ENCODE results near the gene IL17RE. TPM values are rescaled to one million over a fixed set of nuclear protein-coding genes. Genes with fewer than 3 reads are reported as not detected.
A peak's percentile ranks its signal among the peaks of the same experiment; 100 is the strongest.
"Not testable (repeated sequence)": the region's sequence is repeated elsewhere in the genome, so short reads cannot be mapped to it uniquely, and the experiment has no call there.

IL17RE gene
- polyA plus RNA-seq, 1 experiment, result 2.0 TPM

DNA sequence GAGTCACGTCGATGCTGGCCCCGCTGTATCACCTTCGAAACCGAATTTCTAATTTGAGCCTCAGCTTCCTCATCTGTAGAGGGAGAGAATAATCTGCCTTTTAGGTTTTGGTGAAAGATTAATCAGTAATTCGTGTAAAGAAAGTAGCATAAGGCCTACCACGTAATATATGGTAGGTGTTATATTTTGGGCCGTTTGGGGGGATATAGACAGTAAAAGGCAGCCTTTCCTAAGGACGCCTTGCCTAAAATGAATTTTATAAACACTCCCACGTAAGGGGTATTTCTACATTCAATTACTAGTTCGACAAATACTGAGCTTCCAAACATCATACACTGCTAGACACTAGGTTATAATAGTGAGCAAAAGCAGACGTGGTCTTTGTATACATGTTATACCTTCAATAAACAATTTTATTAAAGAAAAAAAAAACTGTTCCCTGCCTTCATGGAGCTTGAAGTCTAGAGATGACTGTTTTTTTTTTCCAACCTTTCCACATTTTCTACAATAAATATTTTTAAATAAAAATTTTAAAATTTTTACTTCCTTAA is 11.5 kb upstream of the IL17RE start:
- H3K27me3 ChIP-seq (ENCODE audit: control insufficient read depth, insufficient read depth, low read length), result no peaks in the 10 kb centered on the region
- peak overlapping the region; percentile 96 for H3K4me3 ChIP-seq (ENCODE audit: low read depth, low read length)
- no peak for DNase-seq (ENCODE audit: low read depth, low spot score)
- TF ChIP-seq CTCF (IDR thresholded peaks at IDR 0.05; ENCODE audit: low read depth, low read length), result no peak
- peaks cover 2% of the 10 kb centered on the region; the same call in 1 of the 2 replicates for H3K9me3 ChIP-seq (ENCODE audit: control insufficient read depth, insufficient read depth, low read length)
- CTCF ChIA-PET, result interaction anchor here (0.7 to 0.8 kb wide), 2 partner anchors 23 to 42 kb away, joined by 3 to 4 read pairs; no protein-coding TSS in a partner anchor
- peak overlapping the region; percentile 83 for H3K27ac ChIP-seq (ENCODE audit: low read depth, low read length)
- POLR2A ChIA-PET, result interaction anchor here (0.6 to 1.3 kb wide), 6 partner anchors 8 to 98 kb away, joined by 3 to 4 read pairs (median 3); partner anchors contain the start of gene ARPC4

DNA sequence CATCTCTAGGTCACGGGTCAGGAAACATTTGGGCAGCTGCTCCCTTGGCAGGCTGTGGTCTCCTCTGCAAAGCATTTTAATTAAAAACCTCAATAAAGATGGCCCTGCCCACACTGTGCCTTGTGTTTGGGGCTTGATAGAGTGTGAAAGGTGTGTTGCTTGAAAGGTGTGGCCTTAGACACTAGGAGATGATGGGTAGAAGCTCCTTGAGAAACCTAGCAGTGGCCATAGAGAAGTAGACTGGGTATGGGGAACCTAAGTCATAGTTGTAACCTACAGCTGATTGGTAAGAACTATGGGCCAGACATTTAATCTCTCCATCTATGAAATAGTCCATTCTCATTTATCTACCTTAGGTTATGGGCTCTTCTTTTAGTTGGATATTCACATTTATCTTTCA is 8.9 kb upstream of the IL17RE start:
- CTCF ChIA-PET, result interaction anchor here (0.7 to 1.1 kb wide), 2 partner anchors 38 to 266 kb away, joined by 3 to 4 read pairs; no protein-coding TSS in a partner anchor
- no peak for DNase-seq (ENCODE audit: low read depth, low spot score)
- no peak for TF ChIP-seq CTCF (IDR thresholded peaks at IDR 0.05; ENCODE audit: low read depth, low read length)
- peaks cover 2% of the 10 kb centered on the region; the same call in 1 of the 2 replicates for H3K9me3 ChIP-seq (ENCODE audit: control insufficient read depth, insufficient read depth, low read length)
- no peak overlapping the region for H3K4me3 ChIP-seq (ENCODE audit: low read depth, low read length)
- H3K27me3 ChIP-seq (ENCODE audit: control insufficient read depth, insufficient read depth, low read length), result no peaks in the 10 kb centered on the region
- peak overlapping the region; percentile 11 for H3K27ac ChIP-seq (ENCODE audit: low read depth, low read length)
- POLR2A ChIA-PET, result interaction anchor here (0.6 to 1.8 kb wide), 6 partner anchors 9 to 389 kb away, joined by 4 to 10 read pairs (median 6); partner anchors contain the start of genes CIDEC and CRELD1

DNA sequence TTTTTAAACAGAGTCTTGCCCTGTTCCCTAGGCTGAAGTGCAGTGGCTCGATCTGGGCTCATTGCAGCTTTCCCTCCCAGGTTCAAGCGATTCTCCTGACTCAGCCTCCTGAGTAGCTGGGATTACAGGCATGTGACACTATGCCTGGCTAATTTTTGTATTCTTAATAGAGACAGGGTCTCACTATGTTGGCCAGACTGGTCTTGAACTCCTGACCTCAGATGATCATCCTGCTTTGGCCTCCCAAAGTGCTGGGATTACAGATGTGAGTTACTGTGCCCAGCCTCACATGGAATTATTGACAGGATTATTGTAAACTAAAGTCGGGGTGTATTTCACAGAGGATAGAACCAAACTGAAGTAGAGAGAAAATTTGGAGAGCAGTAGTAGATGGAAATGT is 6.9 kb upstream of the IL17RE start:
- DNase-seq (ENCODE audit: low read depth, low spot score); POLR2A ChIA-PET; H3K27me3 ChIP-seq (ENCODE audit: control insufficient read depth, insufficient read depth, low read length); H3K27ac ChIP-seq (ENCODE audit: low read depth, low read length); H3K4me3 ChIP-seq (ENCODE audit: low read depth, low read length); H3K9me3 ChIP-seq (ENCODE audit: control insufficient read depth, insufficient read depth, low read length); CTCF ChIA-PET: not testable (repeated sequence)

DNA sequence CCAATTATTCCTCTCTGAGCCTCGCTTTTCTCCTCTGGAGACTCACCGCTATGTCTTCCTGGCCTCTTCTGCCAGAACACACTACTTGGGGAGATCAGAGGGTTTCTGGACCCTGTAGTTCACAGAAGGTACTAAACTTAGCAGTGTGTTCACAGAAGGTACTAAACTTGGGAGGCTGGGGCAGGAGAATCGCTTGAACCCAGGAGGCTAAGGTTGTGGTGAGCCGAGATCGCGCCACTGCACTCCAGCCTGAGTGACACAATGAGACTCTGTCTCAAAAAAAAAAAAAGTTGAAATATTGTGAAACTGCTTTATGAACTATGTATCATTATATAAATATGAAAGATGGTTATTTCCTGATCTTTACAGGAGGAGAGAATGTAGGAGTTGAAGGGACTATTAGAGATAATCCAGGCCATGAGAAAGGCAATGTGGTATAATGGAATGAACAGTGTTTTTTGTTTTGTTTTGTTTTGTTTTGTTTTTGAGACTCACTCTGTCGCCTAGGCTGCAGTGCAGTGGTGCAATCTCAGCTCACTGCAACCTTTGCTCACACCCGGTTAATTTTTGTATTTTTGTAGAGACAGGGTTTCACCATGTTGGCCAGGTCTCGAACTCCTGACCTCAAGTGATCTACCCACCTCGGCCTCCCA is 5.8 kb upstream of the IL17RE start:
- POLR2A ChIA-PET; DNase-seq (ENCODE audit: low read depth, low spot score); H3K9me3 ChIP-seq (ENCODE audit: control insufficient read depth, insufficient read depth, low read length); H3K4me3 ChIP-seq (ENCODE audit: low read depth, low read length); H3K27ac ChIP-seq (ENCODE audit: low read depth, low read length); H3K27me3 ChIP-seq (ENCODE audit: control insufficient read depth, insufficient read depth, low read length): not testable (repeated sequence)
- CTCF ChIA-PET, result interaction anchor here (1.2 to 1.4 kb wide), 2 partner anchors 10 to 34 kb away, joined by 3 to 4 read pairs; no protein-coding TSS in a partner anchor

- ChIA-PET POLR2A (no interaction called here), CTCF (interaction anchor here (1.2 to 1.4 kb wide), 2 partner anchors 9 to 33 kb away, joined by 3 to 4 read pairs; no protein-coding TSS in a partner anchor)
- Histone ChIP-seq H3K27ac (ENCODE audit: low read depth, low read length) (no peak overlapping the region), H3K27me3 (ENCODE audit: control insufficient read depth, insufficient read depth, low read length) (no peaks in the 10 kb centered on the region), H3K9me3 (ENCODE audit: control insufficient read depth, insufficient read depth, low read length) (no peaks in the 10 kb centered on the region; the same call in 1 of the 2 replicates), H3K4me3 (ENCODE audit: low read depth, low read length) (no peak overlapping the region)
- TF ChIP-seq CTCF (IDR thresholded peaks at IDR 0.05; ENCODE audit: low read depth, low read length), result no peak
- no peak for DNase-seq (ENCODE audit: low read depth, low spot score)
These were observed 5.0 kb upstream of the IL17RE start for GRCh38 chr3:9897408-9898372.
